ENCODE data around the gene TNFAIP8.
A peak's percentile ranks its signal among the peaks of the same experiment; 100 is the strongest.

Gene TNFAIP8

DNA sequence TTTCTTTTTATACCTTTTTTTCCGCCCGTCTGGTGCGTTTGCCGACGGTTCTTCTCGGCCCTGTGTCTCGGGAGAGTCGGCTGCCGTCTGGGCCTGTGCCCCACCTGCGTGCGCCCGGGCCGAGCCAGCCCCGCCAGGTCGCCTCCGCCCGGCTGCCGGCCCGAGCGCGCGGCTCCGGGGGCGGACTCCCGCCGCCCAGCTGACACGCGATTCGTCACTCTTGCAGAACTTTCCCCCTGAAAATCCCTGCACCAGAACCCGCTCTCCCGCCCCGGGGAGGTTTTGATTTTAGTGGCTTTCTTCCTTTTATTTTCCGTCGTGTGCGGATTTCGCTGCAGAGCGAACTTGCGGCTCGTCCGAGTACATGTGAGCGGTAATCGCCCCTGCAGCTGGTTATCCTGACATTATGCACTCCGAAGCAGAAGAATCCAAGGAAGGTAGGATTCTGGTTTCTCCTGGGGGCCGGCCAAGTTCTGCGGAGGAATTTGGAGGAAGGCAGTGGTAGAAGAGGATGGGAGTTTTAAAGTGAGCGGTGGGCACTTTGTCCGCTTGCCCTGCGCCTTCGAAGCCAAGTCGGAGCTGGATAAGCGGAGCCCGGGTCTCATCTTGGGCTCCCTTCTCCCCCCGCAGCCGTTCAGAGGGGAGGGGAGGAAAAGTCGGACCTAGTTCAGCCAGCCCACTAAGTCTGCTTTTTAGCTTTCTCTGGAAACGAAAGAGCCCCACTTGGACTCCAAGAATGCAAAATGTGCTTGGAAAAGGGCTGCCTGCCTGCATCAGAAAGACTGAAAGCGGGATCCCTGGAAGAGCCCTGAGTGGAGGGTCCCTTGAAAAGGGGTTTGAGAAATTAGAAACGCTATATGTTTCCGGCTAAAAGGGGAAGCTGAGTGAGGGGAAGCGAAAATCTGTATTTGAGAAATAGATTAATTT lies at the start of gene TNFAIP8:
Gene TNFAIP8, plus strand, starts transcription at position 335 of the 927 bp plus-strand sequence. Its CDS starts 72 bp downstream, at position 407.
- DNase-seq = peak; percentile 81

DNA sequence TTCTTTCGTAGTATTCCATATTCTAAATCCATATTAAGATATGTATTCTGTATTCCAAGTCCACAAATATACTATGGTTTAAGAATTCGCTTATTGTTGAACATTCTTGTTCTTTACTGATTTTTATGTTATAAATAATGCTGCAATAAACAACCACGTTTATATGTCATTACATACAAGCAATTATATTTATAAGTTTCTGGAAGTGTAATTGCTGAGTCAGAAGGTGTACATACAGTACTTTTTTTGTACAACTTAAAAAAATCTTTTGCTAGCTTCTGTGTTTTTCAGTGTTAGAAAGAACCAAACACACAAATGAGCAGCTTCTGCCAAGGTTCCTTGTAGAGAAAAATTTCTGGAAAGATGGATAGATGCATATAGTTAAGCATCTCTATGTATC lies 48.6 kb upstream of the TNFAIP8 start:
- DNase-seq = no peak

DNA sequence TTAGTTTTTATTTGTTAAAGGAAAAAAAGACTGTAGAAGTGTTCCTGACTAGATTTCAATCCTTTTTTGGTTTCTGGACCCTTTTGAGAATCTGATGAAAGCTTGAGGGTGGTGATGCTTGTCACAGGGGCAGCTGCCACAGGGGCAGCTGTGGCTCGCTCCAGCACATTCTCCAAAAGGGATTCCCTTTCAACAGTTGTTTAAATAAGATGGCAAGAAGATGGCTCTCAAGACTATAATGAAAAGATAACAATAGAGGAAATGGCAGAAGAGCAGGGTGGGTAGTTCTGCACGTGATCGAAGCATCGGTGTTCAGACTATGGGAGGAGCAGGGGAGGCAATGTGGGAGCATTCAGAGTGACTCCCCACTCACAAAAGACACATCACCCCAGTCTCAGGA lies 46.5 kb upstream of the TNFAIP8 start:
- no peak for DNase-seq

DNA sequence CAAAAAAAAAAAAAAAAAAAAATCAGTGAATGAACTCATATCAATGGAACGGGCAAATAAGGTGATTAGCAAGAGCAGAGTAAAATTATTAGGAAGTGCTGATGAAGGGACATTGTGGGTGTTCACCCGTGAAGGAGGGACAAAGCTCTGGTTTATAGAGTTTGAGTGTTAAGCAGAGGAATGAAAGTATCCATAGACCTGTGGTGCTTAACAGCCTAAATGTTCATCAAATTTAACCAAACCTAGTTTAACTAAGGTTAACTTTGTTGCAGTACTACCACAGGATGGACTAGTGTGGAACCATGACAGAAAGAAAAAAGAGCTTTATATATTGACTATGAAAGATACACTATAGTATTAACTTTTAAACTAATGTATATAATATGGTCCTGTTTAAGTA lies 44.1 kb upstream of the TNFAIP8 start:
- DNase-seq = no peak

DNA sequence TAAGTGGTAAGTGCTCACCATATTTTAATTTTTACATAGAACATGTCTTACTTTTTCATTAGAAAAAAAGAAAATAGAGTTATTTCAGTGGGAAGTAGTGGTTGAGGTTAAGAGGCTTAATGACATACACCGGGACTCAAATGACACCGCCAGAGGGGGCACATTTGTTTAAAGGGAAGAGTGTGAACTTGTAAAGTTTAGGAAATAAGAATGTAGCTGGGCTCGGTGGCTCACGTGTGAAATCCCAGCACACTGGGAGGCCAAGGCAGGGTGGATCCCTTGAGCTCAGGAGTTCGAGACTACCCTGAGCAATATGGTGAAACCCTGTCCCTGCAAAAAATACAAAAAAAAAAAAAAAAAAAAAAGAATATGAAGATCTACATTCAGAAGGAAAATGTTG lies 43.4 kb upstream of the TNFAIP8 start:
- DNase-seq = no peak

DNA sequence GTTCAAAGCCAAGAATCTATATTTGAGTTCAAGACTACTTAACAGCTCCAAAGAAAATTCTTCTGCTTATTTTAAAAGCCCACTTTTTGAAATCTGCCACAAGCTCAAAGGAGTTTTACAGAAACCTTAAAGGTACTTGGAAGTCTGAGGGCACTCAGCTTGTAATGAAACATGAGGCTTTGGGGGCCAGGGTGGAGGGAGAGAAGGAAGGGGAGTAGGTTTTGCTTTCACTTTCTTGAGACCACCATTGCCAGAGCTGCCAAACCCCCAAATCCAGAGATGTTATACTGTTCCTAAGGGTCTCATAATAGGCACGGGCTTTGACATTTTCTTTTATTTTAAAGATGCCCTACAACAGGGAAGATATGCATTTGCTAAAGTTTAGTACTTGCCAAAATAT lies 42.6 kb upstream of the TNFAIP8 start:
- DNase-seq = no peak

DNA sequence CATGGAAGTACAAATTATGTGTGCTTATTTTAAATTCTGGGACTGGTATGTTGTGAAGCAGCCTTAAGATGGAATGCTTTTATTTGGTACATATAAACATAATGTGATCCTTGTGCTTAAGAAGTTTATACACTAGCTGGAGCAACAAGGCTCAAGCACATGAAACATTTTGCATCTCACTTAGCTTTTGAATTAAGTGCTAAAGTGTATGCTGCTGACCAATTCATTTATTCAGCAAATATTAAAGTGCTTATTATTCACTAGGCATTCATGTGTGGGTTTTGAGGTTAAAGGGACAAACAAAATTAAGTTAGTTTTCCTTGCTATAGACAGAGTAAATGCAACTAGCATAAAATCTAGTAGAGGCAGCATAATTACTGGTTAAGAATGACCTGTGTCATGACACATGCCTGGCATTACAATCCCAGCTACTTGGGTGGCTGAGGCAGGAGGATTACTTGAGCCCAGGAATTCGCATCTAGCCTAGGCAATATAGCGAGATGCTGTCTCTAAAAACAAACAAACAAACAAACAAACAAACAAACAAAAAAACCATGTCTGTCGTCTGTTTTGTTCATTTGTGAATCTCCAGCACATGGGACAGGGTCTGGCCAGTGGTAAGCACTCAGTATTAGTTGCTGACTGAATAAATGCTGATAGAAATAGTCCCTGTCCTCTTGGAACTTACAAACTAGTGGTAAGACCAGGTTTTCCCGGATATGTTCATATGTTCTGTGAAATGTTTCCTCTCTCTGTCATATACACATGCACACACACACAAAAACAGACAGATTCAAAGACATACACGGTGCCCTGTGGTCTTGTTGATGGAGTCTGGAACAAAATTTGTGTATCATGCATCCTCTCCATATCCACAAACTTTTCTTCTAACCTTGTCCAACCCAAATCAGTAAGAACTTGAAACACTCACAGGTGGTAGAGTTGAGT lies 41.9 kb upstream of the TNFAIP8 start:
- DNase-seq = no peak

DNA sequence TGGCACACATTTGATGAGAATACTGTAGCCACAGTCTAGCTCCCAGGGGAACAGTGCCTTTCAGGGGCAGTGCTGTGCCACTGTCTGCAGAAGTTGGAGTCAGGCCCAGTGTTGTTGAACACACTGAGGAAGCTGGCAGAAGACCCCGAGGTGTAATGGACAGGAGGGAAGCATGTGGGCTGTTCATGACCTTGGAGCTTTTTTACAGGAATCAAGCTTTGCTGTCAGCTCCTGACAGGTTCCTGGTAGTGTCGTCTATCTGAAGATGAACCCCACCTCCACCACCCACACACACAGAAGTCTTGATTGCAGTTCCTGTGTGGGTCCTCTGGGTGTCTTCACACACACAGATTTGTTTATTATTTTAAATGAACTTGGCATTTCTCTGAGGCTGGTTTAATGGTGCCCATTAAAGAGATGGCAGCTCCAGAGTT lies 40.3 kb upstream of the TNFAIP8 start:
- no peak for DNase-seq

DNA sequence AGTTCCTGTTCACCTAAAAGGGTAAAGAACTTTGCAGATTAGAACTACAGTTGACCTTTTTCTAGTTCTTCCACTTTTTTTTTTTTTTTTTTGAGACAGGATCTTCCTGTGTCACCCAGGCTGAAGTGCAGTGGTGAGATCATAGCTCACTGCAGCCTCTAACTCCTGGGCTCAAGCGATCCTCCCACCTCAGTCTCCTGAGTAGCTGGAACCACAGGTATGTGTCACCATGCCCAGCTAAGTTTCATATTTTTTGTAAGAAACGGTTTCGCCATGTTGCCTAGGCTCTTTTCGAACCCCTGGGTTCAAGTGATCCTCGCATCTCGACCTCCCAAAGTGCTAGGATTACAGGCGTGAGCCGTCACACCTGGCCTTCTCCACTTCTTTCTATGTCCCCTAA lies 39.7 kb upstream of the TNFAIP8 start:
- DNase-seq = no peak

DNA sequence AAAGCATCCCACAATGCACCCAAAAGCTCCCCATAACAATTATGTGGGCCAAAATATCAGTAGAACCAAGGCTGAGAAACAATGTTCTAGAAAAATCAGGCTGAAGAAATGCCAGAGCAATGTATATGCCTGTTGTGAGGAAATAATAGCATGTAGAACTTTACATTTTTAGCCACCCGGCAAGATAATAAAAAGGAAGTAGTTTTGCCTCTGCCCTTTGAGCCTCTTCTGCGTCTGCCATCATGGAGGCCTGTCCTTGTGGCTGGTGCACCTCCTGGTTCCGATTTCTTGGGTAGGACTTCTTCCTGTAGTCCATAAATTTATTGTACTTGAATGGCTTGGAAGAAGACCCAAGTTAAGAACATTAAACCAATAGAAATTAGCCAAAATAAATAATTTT lies 38.9 kb upstream of the TNFAIP8 start:
- no peak for DNase-seq

DNA sequence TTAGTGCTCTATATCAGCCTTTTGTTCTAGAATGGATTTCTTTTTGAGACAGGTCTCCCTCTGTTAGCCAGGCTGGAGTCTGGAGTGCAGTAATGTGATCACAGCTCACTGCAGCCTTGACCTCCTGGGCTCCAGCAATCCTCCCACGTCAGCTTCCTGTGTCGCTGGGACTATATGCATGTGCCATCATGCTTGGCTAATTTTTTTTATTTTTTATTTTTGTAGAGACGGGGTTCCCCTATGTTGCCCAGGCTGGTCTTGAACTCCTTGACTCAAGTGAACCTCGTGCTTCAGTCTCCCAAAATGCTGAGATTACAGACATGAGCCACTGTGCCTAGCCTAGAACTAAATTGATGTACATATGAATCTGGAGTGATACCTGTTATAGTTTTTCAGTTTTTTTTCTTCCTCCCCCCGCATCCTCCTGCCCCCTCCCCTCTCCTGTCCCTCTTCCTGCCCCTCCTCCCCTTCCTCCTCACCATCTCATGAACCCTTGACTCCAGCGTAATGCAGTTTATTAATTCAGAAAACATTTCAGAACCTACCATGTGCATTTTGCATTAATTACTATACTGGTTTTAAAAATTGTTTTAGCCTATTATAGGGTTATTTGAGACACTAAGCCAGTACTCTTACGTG lies 37.4 kb upstream of the TNFAIP8 start:
- DNase-seq = no peak

DNA sequence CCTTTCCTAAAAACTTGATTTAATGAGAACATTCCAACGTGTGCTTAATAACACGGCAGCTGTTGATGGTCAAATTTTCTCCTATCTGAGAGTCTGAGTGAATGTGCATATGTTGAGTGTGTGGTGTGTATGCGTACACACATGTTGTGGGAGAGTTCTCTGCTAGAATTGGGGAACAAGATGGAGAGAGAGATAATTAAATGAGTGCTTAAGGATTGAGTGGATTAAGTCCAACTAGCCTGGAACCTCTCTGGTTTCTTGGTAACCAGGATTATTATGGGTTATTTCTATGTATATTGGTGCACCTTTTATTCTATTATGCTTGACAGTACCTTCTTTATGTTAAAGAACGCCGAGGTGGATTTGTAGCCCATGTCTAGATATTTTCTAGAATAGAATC lies 36.4 kb upstream of the TNFAIP8 start:
- no peak for DNase-seq

DNA sequence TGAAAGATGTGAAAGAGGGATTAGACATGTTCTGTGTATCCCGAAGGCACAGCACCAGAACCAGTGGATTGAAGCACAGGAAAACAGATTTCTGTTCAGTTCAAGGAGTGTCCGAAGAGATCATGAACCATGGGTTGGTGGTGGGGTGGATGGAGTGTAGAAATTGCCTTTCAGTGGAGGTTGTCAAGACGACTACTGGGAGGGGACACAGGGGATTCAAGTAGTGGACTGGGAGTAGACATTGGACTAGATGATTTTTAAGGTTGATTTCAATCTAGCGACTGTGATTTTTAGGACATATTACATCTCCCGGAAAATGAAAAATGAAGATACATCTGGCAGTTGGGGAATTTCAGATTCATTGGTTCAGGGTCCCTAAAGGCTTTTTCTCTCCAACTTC lies 35.9 kb upstream of the TNFAIP8 start:
- DNase-seq = no peak

DNA sequence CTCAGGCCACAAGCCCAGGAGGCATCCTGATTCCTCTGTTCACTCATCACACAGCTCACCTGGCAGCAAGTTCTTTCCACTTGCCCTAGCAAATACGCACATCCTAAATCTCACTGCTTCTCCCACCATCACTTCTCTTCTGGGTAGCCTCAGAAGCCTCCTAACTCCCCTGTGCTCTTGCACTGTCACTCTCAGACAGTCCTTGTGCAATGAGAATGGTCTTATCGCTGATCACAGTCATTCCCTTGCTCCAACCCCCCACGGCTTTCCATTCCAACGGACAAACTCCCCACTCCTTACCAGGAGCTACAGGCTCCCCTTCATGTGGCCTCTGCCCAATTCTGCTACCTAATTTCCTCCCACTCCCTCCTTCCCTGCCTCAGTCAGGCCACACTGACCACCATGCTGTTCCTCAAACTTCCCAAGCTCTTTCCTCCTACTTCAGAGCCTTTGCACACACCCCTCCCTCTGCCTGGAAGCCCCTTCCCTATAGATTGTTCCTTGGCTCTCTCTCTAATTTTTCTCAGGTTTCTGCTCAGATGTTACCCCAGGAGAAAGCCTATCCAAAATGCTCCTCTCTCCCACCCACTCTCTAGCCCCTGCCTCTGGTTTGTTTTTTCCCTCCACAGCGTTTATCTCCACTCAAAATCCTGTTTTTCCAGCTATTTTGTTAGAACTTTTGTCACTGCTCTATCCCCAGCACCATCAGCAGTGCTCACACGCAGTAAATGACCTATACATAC lies 34.1 kb upstream of the TNFAIP8 start:
- no peak for DNase-seq

DNA sequence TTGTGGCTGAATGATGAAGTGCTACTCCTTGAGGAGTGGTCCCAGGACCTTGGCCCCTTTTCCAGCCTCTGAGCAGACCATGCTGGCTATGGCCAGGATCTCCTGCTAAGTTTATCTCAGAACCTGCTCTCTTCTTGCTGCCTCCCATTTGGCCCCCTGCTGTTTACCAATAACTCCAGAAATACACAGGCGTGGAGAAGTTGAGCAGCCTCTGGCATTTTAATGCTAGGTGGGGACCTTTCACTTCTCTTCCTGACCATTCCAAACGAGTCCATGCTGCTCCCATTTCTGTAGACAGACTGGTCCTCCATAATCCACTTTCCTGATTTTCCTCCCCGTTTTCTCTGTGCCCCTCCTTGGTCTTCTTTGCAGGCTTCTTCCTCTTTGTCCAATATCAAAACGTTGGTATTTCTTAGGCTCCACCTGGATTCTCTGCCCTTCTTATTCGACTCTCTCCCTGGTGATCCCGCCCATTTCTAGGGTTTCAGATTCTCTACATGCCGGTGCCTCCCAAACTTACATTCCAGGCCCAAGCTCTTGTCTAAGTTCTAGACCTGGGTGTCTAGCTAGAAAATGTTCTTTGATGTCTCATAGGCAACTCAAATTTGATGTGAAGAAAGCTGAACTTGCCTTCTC lies 33.4 kb upstream of the TNFAIP8 start:
- DNase-seq = no peak

DNA sequence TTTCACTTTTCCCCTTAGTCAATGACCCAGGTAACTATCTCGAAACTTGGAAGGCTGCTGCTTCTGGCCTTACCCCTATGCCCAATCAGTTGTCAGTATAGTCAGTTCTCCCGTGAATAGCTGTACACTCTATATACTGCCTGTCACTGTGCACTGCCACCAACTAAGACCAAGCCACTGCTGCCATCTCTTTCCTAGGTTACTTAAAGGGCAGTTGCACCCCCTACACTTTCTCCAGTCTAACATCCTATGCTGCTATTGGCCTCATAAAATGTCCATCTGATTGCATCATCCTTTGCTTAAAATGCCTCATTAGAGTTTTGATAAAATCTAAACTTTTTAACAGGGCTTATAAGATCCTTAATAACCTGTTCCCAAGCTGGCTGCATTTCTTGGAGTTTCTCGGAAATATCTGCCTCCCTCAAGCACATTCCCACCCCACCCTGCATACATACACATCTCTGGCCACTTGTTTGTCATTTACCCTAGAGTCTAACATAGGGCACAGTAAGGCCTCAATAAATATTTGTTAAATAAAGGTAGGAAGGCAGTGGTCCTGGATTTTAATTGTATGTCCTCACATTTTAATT lies 32.8 kb upstream of the TNFAIP8 start:
- no peak for DNase-seq

DNA sequence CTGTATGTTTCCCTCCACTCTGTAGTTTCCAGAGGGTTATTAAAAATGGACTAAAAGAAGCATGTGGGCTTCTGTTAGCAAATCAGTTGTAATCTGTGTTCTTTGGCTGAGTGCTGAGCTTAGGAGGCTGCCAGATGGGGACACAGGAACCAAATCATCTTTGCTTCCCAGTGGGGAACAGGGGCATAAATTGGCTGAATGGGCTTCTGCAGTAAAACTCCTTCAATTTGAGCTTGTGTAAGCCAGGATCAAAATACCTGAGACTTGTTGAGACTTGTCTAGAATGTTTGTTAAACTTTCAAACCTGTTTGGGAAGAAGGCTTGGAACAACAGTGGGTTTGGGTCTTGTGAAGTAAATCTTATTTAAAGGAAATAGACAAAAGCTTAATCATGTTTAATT lies 32.2 kb upstream of the TNFAIP8 start:
- no peak for DNase-seq

DNA sequence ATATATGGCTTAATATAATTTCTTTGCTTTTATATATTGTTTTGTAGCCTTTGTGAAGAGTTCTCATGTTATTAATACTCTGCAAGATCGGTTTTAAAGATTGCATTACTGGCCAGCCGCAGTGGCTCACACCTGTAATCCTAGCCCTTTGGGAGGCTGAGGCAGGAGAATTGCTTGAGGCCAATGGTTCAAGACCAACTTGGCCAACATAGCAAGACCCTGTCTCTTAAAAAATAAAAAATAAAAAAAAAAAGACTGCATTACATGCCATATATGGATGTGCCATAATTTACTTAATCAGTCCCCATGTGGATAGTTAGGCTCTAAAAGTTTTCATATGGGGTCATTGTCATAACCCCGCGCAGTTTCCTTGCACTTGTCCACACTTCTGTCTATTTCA lies 31.0 kb upstream of the TNFAIP8 start:
- no peak for DNase-seq

DNA sequence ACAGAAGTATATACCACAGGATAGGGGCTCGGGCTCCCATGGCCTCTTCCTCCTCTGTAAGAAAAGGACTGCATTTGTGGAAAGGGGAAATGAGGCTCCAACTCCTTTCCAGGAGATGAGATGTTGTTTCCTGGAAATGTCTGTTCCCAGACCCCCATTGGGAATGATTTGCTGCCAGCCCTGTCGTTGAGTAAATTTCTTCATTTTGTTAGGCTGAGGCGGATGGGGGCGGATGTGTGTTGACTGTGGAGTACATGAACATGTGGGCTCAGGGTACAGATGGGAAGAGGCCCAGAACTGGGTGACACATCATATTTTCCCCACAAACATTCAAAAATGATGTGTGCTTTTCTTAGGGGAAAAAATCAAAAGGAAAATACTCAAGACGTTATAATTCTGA lies 28.8 kb upstream of the TNFAIP8 start:
- DNase-seq = no peak

DNA sequence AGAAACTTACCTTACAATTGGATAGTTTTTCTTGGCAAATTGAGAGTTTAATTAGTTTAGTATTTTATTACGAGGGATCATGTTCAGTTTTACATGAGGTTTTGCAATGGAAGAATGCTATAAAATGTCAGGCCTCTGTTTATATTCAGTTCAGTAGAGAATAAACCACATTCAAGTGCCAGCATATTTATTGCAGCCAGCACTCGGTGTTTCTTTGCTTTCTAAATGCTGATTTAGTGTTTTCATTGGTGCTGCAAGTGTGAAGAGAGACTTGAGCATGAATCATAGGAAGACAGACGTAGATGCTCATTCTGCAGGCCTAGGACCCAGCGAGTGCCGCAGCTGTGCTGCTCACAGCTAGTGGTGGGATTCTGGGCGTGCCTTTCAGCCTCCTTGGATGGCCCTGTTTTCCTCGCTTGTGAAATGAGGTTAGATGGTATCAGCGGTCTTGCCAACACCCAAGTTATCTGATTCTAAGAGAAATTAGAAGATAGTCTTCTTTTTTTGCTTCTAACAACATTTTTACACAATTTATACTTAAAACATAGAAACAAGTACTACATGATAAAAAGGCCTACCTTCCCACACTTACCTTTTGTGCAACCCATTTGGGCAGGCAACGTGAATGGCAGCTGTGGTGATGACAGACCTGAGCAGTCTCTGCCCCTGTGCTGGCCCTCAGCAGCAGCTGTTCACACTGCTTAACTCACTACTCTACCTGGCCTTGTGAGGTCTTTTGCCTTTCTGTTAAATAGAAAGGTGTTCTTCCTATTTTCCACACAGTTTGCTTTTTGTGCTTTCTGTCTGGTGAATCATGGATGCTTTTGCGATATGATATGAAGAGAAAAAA lies 26.8 kb upstream of the TNFAIP8 start:
- no peak for DNase-seq

DNA sequence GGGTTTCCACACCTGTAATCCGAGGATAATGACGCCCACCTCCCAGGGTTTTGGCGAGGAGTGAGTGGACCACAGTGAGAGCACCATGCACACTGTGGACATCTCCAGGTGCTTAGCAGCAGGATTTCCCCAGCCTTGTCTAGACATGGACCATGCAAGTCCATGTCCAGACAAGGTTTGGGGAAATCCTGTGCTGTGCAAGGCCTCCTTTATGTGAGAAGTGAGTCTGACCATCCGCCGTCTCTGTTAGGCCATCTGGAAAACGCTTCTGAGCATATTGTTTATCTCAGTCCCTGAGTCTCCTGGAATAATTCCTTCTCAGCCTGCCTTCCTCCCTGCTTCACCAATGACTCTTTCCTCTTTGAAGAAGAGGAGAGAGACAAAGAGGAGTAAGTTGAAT lies 26.2 kb upstream of the TNFAIP8 start:
- DNase-seq = no peak
